HAP-1 (cell line): ENCODE measurements around the gene TMPRSS11B.
"Not testable (repeated sequence)": the region's sequence is repeated elsewhere in the genome, so short reads cannot be mapped to it uniquely, and the experiment has no call there.

ENCODE experiments used
- DNase-seq, 2 experiments: peaks; one replicate each; pipeline ENCODE4 v3.0.0-alpha.2; 2016 to 2020; ENCODE audit warnings: low spot score in 2 of 2
- H3K27me3 ChIP-seq: fragments of 250-450 bp; sonication (Bioruptor Pico); 2 replicates; pipeline ENCODE4 v1.5.1; 2020; ENCODE audit warnings: low read depth, mild to moderate bottlenecking, moderate library complexity
- H3K36me3 ChIP-seq: fragments of 250-450 bp; sonication (Bioruptor Pico); replicated peaks from 2 replicates; pipeline ENCODE4 v1.5.1; 2020; ENCODE audit warnings: mild to moderate bottlenecking
- H3K4me1 ChIP-seq: fragments of 250-450 bp; sonication (Bioruptor Pico); 2 replicates; pipeline ENCODE4 v1.5.1; 2020; ENCODE audit warnings: mild to moderate bottlenecking
- H3K4me3 ChIP-seq: fragments of 250-450 bp; sonication (Bioruptor Pico); 2 replicates; pipeline ENCODE4 v1.5.1; 2020; ENCODE audit warnings: mild to moderate bottlenecking, moderate library complexity
- H3K9me3 ChIP-seq: fragments of 250-450 bp; sonication (Bioruptor Pico); 2 replicates; pipeline ENCODE4 v1.5.1; 2020; ENCODE audit warnings: mild to moderate bottlenecking, moderate library complexity
- in situ Hi-C: fragments of 300-500 bp; cut with MboI; formaldehyde crosslinking; loops from 3 replicates; pipeline ENCODE4 v1.14.3; 2020; ENCODE audit warnings: low sequenced_read_pairs, inconsistent platforms, mixed read lengths

Gene TMPRSS11B, protein sequence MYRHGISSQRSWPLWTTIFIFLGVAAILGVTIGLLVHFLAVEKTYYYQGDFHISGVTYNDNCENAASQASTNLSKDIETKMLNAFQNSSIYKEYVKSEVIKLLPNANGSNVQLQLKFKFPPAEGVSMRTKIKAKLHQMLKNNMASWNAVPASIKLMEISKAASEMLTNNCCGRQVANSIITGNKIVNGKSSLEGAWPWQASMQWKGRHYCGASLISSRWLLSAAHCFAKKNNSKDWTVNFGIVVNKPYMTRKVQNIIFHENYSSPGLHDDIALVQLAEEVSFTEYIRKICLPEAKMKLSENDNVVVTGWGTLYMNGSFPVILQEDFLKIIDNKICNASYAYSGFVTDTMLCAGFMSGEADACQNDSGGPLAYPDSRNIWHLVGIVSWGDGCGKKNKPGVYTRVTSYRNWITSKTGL

DNA sequence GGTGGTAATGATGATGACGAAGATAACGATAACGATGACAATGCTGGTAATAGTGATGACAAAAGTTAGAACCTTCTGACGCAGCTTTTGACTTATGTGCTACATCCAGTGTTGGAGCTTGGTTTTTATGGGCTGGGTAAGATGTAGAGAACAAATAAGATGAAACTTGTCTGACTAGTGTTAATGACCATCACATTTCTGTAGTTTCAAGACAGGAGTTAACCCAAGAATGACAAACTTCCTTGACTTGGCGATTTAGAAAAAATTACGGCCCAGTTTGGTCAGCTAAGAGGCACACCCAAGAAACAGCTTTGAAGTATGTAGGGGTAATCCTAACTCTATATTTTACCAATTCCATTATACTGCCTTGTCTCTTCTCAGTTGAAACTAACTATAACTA is at the start of gene TMPRSS11B:
TSS of gene TMPRSS11B (minus strand) at position 101 of the 400 bp plus-strand sequence. CDS start 136 bp downstream, outside the sequence.
- H3K9me3 ChIP-seq = no peaks in the 10 kb centered on the region
- H3K36me3 ChIP-seq = no peaks in the 10 kb centered on the region
- in situ Hi-C loops = no loop called here
- no peak for DNase-seq
- no peaks in the 10 kb centered on the region for H3K27me3 ChIP-seq
- no peak within 1 kb of the TSS for H3K4me3 ChIP-seq
- no peaks in the 10 kb centered on the region for H3K4me1 ChIP-seq

DNA sequence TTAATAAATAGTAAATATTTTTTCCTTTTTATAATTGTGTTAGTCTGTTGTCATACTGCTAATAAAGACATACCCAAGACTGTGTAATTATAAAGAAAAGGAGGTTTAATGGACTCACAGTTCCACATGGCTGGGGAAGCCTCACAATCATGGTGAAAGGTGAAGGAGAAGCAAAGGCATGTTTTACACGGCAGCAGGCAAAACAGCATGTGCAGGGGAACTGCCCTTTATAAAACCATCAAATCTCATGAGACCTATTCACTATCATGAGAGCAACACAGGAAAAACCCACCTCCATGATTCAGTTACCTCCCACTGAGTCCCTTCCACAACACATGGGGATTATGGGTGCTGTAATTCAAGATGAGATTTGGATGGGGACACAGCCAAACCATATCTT is 45.8 kb upstream of the TMPRSS11B start:
- H3K9me3 ChIP-seq = no peaks in the 10 kb centered on the region

DNA sequence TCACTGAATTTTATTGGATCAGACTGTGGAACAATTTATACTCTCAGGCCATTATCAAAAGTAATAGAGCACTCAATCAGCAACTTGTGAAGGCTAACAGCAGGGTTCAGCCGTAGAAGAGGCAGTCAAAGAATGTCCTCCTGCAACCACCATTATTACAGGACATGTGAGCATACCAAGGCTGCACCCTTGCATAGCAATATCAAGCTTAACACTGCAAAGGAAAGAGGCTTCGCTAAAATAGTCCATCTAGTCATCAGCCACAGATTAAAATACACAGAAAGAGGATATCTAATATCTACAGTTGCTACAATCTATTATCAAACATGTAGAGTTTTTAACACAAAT is 42.9 kb upstream of the TMPRSS11B start:
- no peak for DNase-seq
- Histone ChIP-seq H3K27me3 (no peaks in the 10 kb centered on the region), H3K9me3 (no peaks in the 10 kb centered on the region), H3K4me3 (no peak overlapping the region), H3K36me3 (no peaks in the 10 kb centered on the region), H3K4me1 (no peaks in the 10 kb centered on the region)
- in situ Hi-C loops = no loop called here

More for the DNA sequence above, 45.8 kb upstream of the TMPRSS11B start:
- no peak for DNase-seq
- no peak overlapping the region for H3K4me3 ChIP-seq
- no peaks in the 10 kb centered on the region for H3K36me3 ChIP-seq
- H3K27me3 ChIP-seq = no peaks in the 10 kb centered on the region
- no peaks in the 10 kb centered on the region for H3K4me1 ChIP-seq
- in situ Hi-C loops = no loop called here

DNA sequence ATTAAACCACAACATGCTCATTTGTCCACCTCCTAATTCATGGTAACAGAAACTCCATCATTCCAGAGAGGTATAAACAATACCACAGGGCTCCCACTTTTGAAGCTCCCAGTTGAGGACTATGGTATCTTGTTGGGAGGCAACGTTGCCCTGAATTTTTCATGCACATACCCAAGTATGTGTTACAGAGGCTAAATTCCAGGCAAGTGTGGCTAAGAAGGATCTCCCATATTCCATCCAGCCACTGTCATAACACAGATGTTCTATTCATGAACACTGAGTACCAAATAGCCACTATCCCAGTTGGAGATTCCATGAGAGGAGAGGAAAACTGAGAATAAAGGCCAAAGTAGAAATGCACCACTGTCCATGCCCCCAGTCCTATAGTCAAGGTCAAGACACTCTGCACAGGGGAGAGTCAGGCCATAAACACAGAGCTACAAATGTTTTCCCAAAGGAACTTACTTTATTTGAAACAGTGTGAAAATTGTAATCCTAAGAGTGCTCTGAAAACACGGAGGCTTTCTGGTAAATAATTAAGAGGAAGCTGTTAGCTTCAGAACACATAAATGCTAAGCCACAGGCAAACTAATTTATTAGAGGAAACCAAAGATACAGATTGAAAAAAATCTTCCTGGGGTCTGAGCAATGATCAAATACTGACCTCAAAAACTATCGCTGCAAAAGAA is 42.4 kb upstream of the TMPRSS11B start:
- no peaks in the 10 kb centered on the region for H3K9me3 ChIP-seq
- no peak for DNase-seq
- H3K27me3 ChIP-seq = no peaks in the 10 kb centered on the region
- no peaks in the 10 kb centered on the region for H3K4me1 ChIP-seq
- in situ Hi-C loops = no loop called here
- H3K36me3 ChIP-seq = no peaks in the 10 kb centered on the region
- no peak overlapping the region for H3K4me3 ChIP-seq

DNA sequence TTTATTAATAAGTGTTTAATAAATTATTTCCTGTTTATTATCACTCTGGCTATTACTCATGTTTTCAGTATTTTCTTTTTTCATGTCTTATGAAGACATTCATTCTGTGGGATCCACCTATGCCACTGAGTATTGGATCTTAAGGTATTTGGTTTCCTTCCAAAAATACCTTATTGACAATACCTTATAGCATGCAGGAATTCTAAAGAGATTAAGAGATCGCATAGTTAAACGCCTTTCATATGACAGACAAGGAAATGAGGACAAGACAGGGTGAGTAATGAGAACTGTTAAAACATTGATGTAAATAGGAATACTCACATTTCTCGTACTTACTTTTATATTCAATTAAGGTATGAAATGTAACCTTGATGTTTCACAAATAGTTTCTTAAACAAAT is 38.2 kb upstream of the TMPRSS11B start:
- in situ Hi-C loops = no loop called here
- H3K27me3 ChIP-seq = no peaks in the 10 kb centered on the region
- no peak for DNase-seq

DNA sequence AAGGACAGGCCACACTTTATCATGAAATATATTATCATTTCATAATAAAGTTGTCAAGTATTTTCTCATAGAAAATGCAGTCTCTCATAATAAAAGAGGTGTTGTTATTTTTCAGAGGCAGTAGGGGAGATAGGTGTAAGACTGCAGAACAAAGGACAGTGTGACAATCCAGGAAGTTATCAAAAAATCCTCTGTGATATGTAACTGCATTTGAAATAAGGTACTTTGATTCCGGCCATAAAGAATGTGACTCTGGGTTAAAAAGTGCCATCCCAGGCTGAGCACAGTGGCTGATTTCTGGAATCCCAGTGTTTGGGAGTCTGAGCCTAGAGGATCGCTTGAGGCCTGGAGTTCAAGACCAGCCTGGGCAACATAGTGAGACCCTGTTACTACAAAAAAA is 37.6 kb upstream of the TMPRSS11B start:
- Histone ChIP-seq H3K27me3 (no peaks in the 10 kb centered on the region), H3K4me1 (peaks cover 3% of the 10 kb centered on the region), H3K36me3 (no peaks in the 10 kb centered on the region), H3K9me3 (no peaks in the 10 kb centered on the region), H3K4me3 (no peak overlapping the region)
- no peak for DNase-seq
- in situ Hi-C loops = no loop called here

More for the DNA sequence above, 38.2 kb upstream of the TMPRSS11B start:
- Histone ChIP-seq H3K4me1 (no peaks in the 10 kb centered on the region), H3K36me3 (no peaks in the 10 kb centered on the region), H3K4me3 (no peak overlapping the region), H3K9me3 (no peaks in the 10 kb centered on the region)

DNA sequence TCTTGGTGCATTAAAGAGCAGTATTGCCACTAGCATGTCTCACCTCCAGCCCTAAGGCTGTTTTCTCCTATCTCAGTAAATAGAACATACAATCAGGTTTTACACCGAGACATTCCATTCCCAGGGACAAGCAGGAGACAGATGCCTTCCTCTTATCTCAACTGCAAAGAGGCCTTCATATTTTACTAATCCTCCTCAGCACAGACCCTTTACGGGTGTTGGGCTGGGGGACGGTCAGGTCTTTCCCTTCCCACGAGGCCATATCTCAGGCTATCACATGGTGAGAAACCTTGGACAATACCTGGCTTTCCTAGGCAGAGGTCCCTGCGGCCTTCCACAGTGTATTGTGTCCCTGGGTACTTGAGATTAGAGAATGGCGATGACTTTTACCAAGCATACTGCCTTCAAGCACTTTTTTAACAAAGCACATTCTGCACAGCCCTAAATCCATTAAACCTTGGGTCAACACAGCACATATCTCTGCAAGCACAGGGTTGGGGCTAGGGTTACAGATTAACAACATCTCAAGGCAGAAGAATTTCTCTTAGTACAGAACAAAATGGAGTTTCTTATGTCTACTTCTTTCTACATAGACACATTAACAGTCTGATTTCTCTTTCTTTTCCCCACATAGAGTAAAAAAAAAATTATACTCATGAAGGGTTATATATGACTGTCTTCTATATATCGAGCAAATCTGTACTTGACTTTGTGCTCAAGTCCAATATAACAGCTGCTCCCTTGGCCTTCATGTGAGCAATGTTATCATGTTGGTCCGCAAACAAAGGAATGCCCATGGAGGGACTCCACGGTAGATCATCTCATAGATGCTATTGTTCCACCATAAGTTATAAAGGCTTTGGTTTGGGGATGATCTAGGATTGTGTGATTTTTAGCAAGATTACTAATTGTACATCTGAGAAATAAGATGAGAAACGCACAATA is 36.6 kb upstream of the TMPRSS11B start:
- H3K36me3 ChIP-seq, H3K9me3 ChIP-seq, DNase-seq, in situ Hi-C loops, H3K4me3 ChIP-seq, H3K27me3 ChIP-seq: not testable (repeated sequence)
- H3K4me1 ChIP-seq = peaks cover 10% of the 10 kb centered on the region

DNA sequence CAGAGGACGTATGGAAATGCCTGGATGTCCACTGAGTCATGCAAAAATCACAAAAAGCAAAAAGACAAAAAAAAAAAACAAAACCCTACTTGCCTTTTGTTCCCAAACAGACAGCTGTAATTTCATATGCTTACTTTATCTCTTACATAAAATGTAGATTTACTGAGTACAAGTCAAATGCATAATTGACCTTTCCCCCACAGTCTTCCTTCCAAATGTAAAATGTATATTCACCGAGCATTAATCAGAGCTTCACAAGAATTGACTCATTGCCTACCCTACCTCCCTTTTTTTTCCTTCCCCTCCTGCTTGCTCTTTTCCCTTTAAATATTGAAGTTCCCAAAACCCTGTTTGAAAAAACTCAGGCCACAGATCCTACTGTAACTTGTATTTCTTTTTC is 32.5 kb upstream of the TMPRSS11B start:
- Histone ChIP-seq H3K36me3 (no peaks in the 10 kb centered on the region), H3K4me1 (peaks cover 22% of the 10 kb centered on the region), H3K4me3 (no peak overlapping the region), H3K27me3 (no peaks in the 10 kb centered on the region), H3K9me3 (no peaks in the 10 kb centered on the region)
- in situ Hi-C loops = no loop called here
- DNase-seq = no peak

DNA sequence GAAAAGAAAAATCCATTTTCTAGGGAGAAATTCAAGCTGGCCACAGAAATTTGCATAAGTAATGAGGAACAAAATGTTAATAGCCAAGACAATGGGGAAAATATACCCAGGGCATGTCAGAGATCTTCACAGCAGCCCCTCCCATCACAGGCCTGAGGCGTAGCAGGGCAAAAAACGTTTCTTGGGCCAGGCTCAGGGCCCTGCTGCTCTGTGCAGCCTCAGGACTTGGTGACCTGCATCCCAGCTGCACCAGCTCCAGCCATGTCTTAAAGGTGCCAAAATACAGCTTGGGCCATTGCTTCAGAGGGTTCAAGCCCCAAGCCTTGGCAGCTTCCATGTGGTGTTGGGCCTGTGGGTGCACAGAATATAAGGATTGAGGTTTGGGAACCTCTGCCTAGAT is 32.1 kb upstream of the TMPRSS11B start:
- H3K4me1 ChIP-seq = peaks cover 26% of the 10 kb centered on the region
- in situ Hi-C loops = no loop called here
- no peak overlapping the region for H3K4me3 ChIP-seq
- H3K36me3 ChIP-seq = no peaks in the 10 kb centered on the region
- H3K9me3 ChIP-seq = no peaks in the 10 kb centered on the region
- no peaks in the 10 kb centered on the region for H3K27me3 ChIP-seq
- DNase-seq = no peak

DNA sequence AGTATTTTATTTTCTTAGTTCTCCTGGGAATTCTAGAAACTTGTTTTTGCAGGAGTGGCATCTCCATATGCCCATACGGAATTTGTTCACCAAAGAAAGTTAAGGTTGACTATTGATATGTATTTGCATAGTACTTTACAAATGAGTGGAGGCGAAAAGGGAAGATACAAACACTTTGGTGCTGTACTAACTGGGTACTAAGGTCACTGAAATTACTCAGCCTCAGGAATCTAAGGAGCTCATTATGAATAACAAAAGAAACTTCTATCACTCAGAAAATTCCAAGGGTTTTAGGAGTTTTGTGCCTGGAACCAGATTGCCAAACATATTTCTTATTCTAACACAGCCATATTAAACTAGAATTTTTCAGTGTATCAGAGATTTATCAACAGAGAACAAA is 27.4 kb upstream of the TMPRSS11B start:
- Histone ChIP-seq H3K27me3 (no peaks in the 10 kb centered on the region), H3K4me3 (no peak overlapping the region), H3K4me1 (peaks cover 25% of the 10 kb centered on the region), H3K9me3 (no peaks in the 10 kb centered on the region), H3K36me3 (no peaks in the 10 kb centered on the region)
- DNase-seq = peak in 1 of 2 experiments; percentile 93
- in situ Hi-C loops = loop anchor here (25.0 kb wide), 1 partner anchor 889 kb away; no protein-coding TSS in a partner anchor

DNA sequence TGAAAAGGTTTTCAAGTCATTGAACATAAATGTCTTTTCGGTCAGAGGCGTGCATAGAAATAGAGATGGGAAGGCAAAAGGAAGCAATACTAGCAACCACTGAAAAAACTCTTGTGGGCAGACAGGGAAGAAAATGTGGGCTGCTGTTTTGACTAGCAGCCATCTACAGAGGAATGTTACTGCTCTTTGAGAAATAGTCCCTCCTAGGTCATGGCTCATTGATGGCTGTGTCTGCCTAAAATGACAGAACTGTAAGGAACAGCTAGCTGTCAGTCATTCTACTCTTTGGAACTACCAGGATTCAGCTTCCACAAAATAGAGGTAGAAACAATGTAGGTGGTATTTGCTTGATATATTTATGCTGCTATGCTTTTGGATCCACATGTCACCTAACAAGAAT is 26.9 kb upstream of the TMPRSS11B start:
- peak; percentile 15 to 31 for DNase-seq
- no peak overlapping the region for H3K4me3 ChIP-seq
- in situ Hi-C loops = loop anchor here (25.0 kb wide), 1 partner anchor 890 kb away; no protein-coding TSS in a partner anchor

DNA sequence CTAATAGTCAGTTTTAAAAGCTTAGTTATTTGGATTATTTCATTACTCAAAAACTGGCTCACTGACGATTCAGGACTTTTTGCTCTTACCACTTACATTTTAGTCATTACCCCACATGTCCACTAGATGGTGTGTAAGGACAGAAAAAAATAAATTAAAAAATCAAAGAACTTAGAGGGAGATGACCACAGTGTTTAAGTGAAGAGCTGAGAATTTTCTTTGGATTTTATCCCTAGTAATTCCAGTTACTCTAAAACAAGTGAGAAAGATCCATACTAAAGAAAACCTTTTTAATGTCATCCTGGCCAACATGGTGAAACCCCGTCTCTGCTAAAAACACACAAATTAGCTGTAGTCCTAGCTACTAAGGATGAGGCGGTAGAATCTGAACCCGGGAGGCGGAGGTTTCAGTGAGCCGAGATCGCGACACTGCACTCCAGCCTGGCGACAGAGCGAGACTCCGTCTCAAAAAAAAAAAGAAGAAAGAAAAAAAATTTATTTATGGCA is 26.4 kb upstream of the TMPRSS11B start:
- peak; percentile 25 to 77 for DNase-seq
- Histone ChIP-seq H3K36me3 (no peaks in the 10 kb centered on the region), H3K4me1 (peaks cover 20% of the 10 kb centered on the region), H3K27me3 (no peaks in the 10 kb centered on the region), H3K9me3 (no peaks in the 10 kb centered on the region), H3K4me3 (no peak overlapping the region)
- in situ Hi-C loops = loop anchor here (25.0 kb wide), 1 partner anchor 890 kb away; no protein-coding TSS in a partner anchor

More for the DNA sequence above, 26.9 kb upstream of the TMPRSS11B start:
- peaks cover 20% of the 10 kb centered on the region for H3K4me1 ChIP-seq
- H3K36me3 ChIP-seq = no peaks in the 10 kb centered on the region
- H3K9me3 ChIP-seq = no peaks in the 10 kb centered on the region
- no peaks in the 10 kb centered on the region for H3K27me3 ChIP-seq

DNA sequence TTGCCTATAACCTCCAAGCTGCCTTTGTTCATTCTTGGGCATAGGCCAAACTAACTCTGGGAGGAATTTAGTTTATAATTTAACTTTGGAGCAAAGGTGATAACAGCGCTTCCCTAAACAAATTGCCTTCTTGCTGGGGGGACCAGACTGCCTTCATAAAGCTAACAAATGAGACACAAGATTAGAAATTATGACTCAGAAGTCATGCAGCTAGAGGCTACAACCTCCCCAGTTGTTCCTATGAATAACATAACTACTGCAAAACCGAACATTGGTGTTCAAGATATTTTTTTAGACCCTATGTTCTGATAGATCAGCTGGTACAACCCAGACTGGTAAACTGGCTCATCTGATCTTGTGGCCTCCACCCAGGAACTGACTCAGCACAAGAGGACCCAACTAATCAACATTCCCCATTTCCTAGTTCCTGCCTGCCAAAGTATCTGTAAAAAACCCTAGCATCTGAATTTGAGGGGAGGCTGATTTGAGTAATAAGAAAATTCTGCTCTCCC is 22.0 kb upstream of the TMPRSS11B start:
- in situ Hi-C loops = loop anchor here (25.0 kb wide), 1 partner anchor 895 kb away; no protein-coding TSS in a partner anchor
- DNase-seq = no peak

More for the DNA sequence above, 22.0 kb upstream of the TMPRSS11B start:
- Histone ChIP-seq H3K4me3 (no peak overlapping the region), H3K27me3 (no peaks in the 10 kb centered on the region), H3K9me3 (no peaks in the 10 kb centered on the region), H3K4me1 (peaks cover 2% of the 10 kb centered on the region), H3K36me3 (no peaks in the 10 kb centered on the region)
